Upper lobe of right lung (tissue), 1 donor: Measurements from ENCODE around the gene DOCK2. TPM values are rescaled to one million over a fixed set of nuclear protein-coding genes. Genes with fewer than 3 reads are reported as not detected.
A peak's percentile ranks its signal among the peaks of the same experiment; 100 is the strongest.

ENCODE experiments used
- ATAC-seq: fragments of 200-7000 bp; cut with Tn5 transposase; one replicate; pipeline ENCODE4 v1.9.1; 2020; ENCODE audit warnings: mild to moderate bottlenecking, moderate library complexity
- DNase-seq: peaks from one replicate; pipeline ENCODE4 v3.0.0-alpha.2; 2020
- H3K27ac ChIP-seq: fragments of 200-600 bp; one replicate; pipeline ENCODE4 v1.8.0; 2022
- H3K27me3 ChIP-seq: fragments of 200-600 bp; one replicate; pipeline ENCODE4 v1.8.0; 2022; ENCODE audit warnings: mild to moderate bottlenecking
- H3K36me3 ChIP-seq: fragments of 200-600 bp; one replicate; pipeline ENCODE4 v1.8.0; 2022
- H3K4me1 ChIP-seq: fragments of 200-600 bp; one replicate; pipeline ENCODE4 v1.8.0; 2022
- H3K4me3 ChIP-seq: fragments of 200-600 bp; one replicate; pipeline ENCODE4 v1.8.0; 2022; ENCODE audit warnings: mild to moderate bottlenecking
- H3K9me3 ChIP-seq: fragments of 200-600 bp; one replicate; pipeline ENCODE4 v1.8.0; 2022
- intact Hi-C: fragments of 100-400 bp; cut with DNase I; formaldehyde crosslinking; loops from one replicate; pipeline ENCODE4 v1.11.0; 2022
- total RNA-seq: library from RNA; stranded (reverse); fragmentation: NEBNext Ultra II Directional; extraction: Animal tissue kit (Norgen Biotek cat#: 25700); gene quantifications from one replicate; pipeline ENCODE4 v1.2.1, GENCODE V29; 2021
- TF ChIP-seq, protein P1 (sequence below): fragments of 200-600 bp; IDR thresholded peaks from one replicate; pipeline ENCODE4 v1.8.0; 2022; ENCODE audit warnings: antibody characterized with exemption
- donor health status: DM: no; HTN: yes; CAD: no; lungs with severe emphysema.

DOCK2 gene
- total RNA-seq, 1 donor from 2014 or later: 65.4 TPM

DNA sequence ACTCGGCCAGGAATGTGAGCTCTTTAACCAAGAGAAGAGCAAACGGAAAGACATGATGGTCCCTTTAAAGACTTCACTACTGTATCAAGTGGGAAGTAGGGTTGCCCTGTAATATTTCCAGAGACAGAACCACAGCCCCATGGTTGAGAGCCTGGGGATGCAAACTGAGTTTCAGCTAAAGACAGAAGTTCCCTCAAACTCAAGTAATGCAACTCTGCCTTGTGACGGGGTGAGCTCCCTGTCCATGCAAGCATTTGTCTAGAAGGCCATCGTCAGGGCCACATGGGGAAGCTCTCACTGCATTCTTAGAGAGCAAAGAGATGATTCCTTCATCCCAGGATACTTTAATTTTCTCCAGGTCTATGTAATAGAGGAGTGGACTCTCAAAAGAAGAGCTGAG, 260.4 kb downstream of the DOCK2 start:
- peak; percentile 46 for ATAC-seq
- Histone ChIP-seq H3K27me3 (no peaks in the 10 kb centered on the region), H3K36me3 (no peaks in the 10 kb centered on the region), H3K27ac (no peak overlapping the region), H3K4me1 (no peaks in the 10 kb centered on the region), H3K9me3 (no peaks in the 10 kb centered on the region), H3K4me3 (no peak overlapping the region)
- intact Hi-C loops: no loop called here
- TF ChIP-seq, protein P1, sequence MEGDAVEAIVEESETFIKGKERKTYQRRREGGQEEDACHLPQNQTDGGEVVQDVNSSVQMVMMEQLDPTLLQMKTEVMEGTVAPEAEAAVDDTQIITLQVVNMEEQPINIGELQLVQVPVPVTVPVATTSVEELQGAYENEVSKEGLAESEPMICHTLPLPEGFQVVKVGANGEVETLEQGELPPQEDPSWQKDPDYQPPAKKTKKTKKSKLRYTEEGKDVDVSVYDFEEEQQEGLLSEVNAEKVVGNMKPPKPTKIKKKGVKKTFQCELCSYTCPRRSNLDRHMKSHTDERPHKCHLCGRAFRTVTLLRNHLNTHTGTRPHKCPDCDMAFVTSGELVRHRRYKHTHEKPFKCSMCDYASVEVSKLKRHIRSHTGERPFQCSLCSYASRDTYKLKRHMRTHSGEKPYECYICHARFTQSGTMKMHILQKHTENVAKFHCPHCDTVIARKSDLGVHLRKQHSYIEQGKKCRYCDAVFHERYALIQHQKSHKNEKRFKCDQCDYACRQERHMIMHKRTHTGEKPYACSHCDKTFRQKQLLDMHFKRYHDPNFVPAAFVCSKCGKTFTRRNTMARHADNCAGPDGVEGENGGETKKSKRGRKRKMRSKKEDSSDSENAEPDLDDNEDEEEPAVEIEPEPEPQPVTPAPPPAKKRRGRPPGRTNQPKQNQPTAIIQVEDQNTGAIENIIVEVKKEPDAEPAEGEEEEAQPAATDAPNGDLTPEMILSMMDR: no peak
- DNase-seq: no peak

DNA sequence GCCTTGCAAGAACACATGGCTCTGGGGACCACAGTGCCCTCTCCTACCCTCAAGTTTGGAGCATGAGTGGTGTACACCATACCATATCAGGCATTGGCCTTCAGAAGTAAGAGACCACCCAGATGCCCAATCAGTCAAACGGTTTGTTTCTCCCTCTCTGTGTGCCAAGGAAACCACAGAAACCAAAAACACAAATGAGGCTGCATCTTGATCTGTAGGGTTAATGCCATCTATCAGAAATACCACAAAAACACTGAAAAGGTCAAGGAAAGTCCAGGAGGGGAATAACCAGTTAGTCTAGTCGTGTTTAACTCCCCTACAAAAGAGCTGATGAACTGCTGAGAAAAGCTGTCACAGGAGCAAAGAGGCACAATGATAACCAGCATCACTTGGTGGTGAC, 264.8 kb downstream of the DOCK2 start:
- no peaks in the 10 kb centered on the region for H3K9me3 ChIP-seq
- H3K36me3 ChIP-seq: no peaks in the 10 kb centered on the region
- no peaks in the 10 kb centered on the region for H3K27me3 ChIP-seq
- H3K4me1 ChIP-seq: no peaks in the 10 kb centered on the region
- no peak overlapping the region for H3K27ac ChIP-seq
- ATAC-seq (no peak), DNase-seq (no peak)
- TF ChIP-seq, protein P1: no peak
- intact Hi-C loops: no loop called here
- H3K4me3 ChIP-seq: no peak overlapping the region

DNA sequence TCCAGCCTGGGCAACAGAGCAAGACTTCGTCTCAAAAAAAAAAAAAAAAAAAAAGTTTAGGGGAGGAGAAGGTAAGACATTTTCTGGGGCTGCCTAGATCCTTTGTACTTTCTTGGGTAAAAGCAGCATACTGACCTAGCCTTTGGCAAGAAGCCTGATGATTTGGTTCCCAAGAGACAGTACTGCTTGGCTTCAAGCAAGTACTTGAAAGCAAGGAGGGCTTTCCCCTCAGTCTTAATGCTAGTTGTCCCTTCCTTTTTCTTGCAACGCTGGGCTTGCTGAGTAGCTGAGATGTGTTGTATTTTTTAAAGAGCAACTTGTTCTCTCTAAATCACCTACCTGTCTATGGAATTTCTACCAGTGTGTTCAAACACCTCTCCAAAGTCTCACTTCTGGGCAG, 267.0 kb downstream of the DOCK2 start:
- Histone ChIP-seq H3K4me3 (no peak overlapping the region), H3K36me3 (no peaks in the 10 kb centered on the region), H3K4me1 (no peaks in the 10 kb centered on the region), H3K27me3 (no peaks in the 10 kb centered on the region), H3K9me3 (no peaks in the 10 kb centered on the region), H3K27ac (no peak overlapping the region)
- TF ChIP-seq, protein P1: no peak
- DNase-seq (no peak), ATAC-seq (no peak)
- intact Hi-C loops: no loop called here

DNA sequence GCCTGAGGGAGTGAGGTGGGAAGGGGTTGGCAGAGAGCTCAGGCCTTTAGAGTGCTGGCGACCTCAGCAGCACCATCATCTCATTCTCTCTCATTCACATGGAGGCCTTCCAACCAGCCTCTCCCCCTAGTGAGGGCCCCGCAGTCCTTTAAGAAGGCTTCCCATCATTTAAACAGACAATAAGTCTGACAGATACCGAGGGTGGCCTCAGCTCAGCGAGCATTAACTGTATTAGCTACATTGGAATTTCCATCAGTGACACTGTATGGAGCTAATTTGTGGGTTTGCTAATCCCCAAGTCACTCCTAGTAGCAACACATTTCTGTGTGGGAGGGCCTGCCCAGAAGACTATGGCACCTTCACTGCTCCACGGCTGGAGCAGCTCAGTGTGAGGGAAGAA, 267.4 kb downstream of the DOCK2 start:
- ATAC-seq: no peak
- Histone ChIP-seq H3K27ac (no peak overlapping the region), H3K27me3 (no peaks in the 10 kb centered on the region), H3K9me3 (no peaks in the 10 kb centered on the region), H3K4me1 (no peaks in the 10 kb centered on the region), H3K36me3 (no peaks in the 10 kb centered on the region), H3K4me3 (no peak overlapping the region)
- DNase-seq: no peak
- TF ChIP-seq, protein P1: no peak
- intact Hi-C loops: no loop called here

DNA sequence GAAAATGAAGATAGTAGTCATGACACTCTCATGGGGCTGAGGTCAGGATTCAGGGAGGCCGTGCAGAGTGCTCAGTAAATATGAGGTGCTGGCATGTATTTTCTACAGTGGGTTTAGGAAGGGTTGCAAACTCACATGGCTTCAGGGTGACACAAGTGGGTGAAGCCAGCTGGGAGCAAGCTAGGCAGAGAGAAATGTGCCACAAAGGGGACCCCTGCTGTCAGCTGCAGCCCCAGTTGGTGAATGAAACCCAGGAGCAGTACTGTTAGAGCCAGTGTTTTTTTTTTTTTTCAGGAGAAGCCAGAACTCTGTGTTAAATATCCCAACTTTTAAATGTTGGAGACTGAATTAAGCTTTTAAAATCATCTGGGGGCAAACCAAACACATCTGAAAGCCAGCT, 267.9 kb downstream of the DOCK2 start:
- DNase-seq: no peak
- Histone ChIP-seq H3K27ac (no peak overlapping the region), H3K27me3 (no peaks in the 10 kb centered on the region), H3K36me3 (no peaks in the 10 kb centered on the region), H3K4me1 (no peaks in the 10 kb centered on the region), H3K9me3 (no peaks in the 10 kb centered on the region), H3K4me3 (no peak overlapping the region)
- no peak for ATAC-seq
- intact Hi-C loops: no loop called here
- TF ChIP-seq, protein P1: no peak
